ENCODE results near the gene C1QTNF4.
A peak's percentile ranks its signal among the peaks of the same experiment; 100 is the strongest.
"Not testable (repeated sequence)": the region's sequence is repeated elsewhere in the genome, so short reads cannot be mapped to it uniquely, and the experiment has no call there.

C1QTNF4 gene

GRCh38 chr11:47593934-47594855 is at the start of gene C1QTNF4:
TSS of gene C1QTNF4 (minus strand) at chr11:47594411. CDS start at chr11:47590810, 3,601 bp downstream.
- DNase-seq (ENCODE audit: insufficient read length, low spot score) (no peak), FAIRE-seq (no peak)

- FAIRE-seq (peak; percentile 90), DNase-seq (ENCODE audit: insufficient read length, low spot score) (peak; percentile 84)
Measured at GRCh38 chr11:47642099-47642855, 48.1 kb upstream of the C1QTNF4 start, which contains the start of gene MTCH2. TSS of gene MTCH2 (minus strand) at chr11:47642559. CDS start at chr11:47642465, 94 bp downstream.

GRCh38 chr11:47641600-47642098 is 47.4 kb upstream of the C1QTNF4 start:
- no peak for FAIRE-seq

GRCh38 chr11:47640506-47640905 is 46.3 kb upstream of the C1QTNF4 start:
- FAIRE-seq; DNase-seq (ENCODE audit: insufficient read length, low spot score): not testable (repeated sequence)

More at GRCh38 chr11:47641600-47642098, 47.4 kb upstream of the C1QTNF4 start:
- no peak for DNase-seq (ENCODE audit: insufficient read length, low spot score)

GRCh38 chr11:47636331-47636730 is 42.1 kb upstream of the C1QTNF4 start:
- not testable (repeated sequence) for DNase-seq (ENCODE audit: insufficient read length, low spot score); FAIRE-seq

- DNase-seq (ENCODE audit: insufficient read length, low spot score) (no peak), FAIRE-seq (no peak)
Measured at GRCh38 chr11:47631473-47631872, 37.3 kb upstream of the C1QTNF4 start.

GRCh38 chr11:47628026-47628425 is 33.8 kb upstream of the C1QTNF4 start:
- DNase-seq (ENCODE audit: insufficient read length, low spot score), result no peak
- no peak for FAIRE-seq

- FAIRE-seq, result no peak
- DNase-seq (ENCODE audit: insufficient read length, low spot score), result no peak
Measured at GRCh38 chr11:47626234-47626633, 32.0 kb upstream of the C1QTNF4 start.

- DNase-seq (ENCODE audit: insufficient read length, low spot score) (no peak), FAIRE-seq (no peak)
Measured at GRCh38 chr11:47620836-47621378, 26.7 kb upstream of the C1QTNF4 start.

- FAIRE-seq (no peak), DNase-seq (ENCODE audit: insufficient read length, low spot score) (no peak)
Measured at GRCh38 chr11:47617417-47617809, 23.2 kb upstream of the C1QTNF4 start.

GRCh38 chr11:47616726-47617416 is 22.7 kb upstream of the C1QTNF4 start:
- peak; percentile 73 for FAIRE-seq
- no peak for DNase-seq (ENCODE audit: insufficient read length, low spot score)

GRCh38 chr11:47615249-47615648 is 21.0 kb upstream of the C1QTNF4 start:
- FAIRE-seq, result no peak
- no peak for DNase-seq (ENCODE audit: insufficient read length, low spot score)

GRCh38 chr11:47611348-47611794 is 17.2 kb upstream of the C1QTNF4 start:
- peak; percentile 35 for FAIRE-seq

GRCh38 chr11:47609675-47610074 is 15.5 kb upstream of the C1QTNF4 start:
- DNase-seq (ENCODE audit: insufficient read length, low spot score) (no peak), FAIRE-seq (no peak)

More at GRCh38 chr11:47611348-47611794, 17.2 kb upstream of the C1QTNF4 start:
- no peak for DNase-seq (ENCODE audit: insufficient read length, low spot score)

GRCh38 chr11:47607380-47607779 is 13.2 kb upstream of the C1QTNF4 start:
- DNase-seq (ENCODE audit: insufficient read length, low spot score) (no peak), FAIRE-seq (no peak)

GRCh38 chr11:47606731-47607130 is 12.5 kb upstream of the C1QTNF4 start:
- DNase-seq (ENCODE audit: insufficient read length, low spot score) (no peak), FAIRE-seq (no peak)

GRCh38 chr11:47605921-47606320 is 11.7 kb upstream of the C1QTNF4 start:
- FAIRE-seq (no peak), DNase-seq (ENCODE audit: insufficient read length, low spot score) (no peak)

GRCh38 chr11:47603295-47603694 is 9.1 kb upstream of the C1QTNF4 start:
- DNase-seq (ENCODE audit: insufficient read length, low spot score), result no peak
- no peak for FAIRE-seq

- DNase-seq (ENCODE audit: insufficient read length, low spot score) (no peak), FAIRE-seq (no peak)
Measured at GRCh38 chr11:47599902-47600301, 5.7 kb upstream of the C1QTNF4 start.

- no peak for DNase-seq (ENCODE audit: insufficient read length, low spot score)
- no peak for FAIRE-seq
Measured at GRCh38 chr11:47595967-47596366, 1.8 kb upstream of the C1QTNF4 start.
